GM23248 (cell line): ENCODE results near the gene PPP2R5A.

Experiments used
- EZH2 ChIP-seq: fragments of 200-600 bp; sonication (generic); IDR thresholded peaks from 2 replicates; pipeline ENCODE4 v1.6.1; 2018; ENCODE audit warnings: antibody characterized with exemption, mild to moderate bottlenecking; ENCODE audit not compliant: insufficient read depth, poor library complexity, severe bottlenecking
- EZH2phosphoT487 ChIP-seq: fragments of 200-600 bp; sonication (generic); IDR thresholded peaks from 2 replicates; pipeline ENCODE4 v1.6.1; 2018; ENCODE audit warnings: antibody characterized with exemption, moderate library complexity, mild to moderate bottlenecking, low read depth; ENCODE audit not compliant: insufficient read depth

GRCh38 chr1:212241501-212241900, 43.7 kb upstream of the PPP2R5A start:
- TF ChIP-seq EZH2: no peak
- no peak for TF ChIP-seq EZH2phosphoT487
